HepG2 (cell line): Measurements from ENCODE around the gene CNNM1. TPM values are rescaled to one million over a fixed set of nuclear protein-coding genes. Genes with fewer than 3 reads are reported as not detected.
A peak's percentile ranks its signal among the peaks of the same experiment; 100 is the strongest.

Experiments used
- ATAC-seq: fragments of 200-7000 bp; cut with Tn5 transposase; 3 replicates; pipeline ENCODE4 v1.9.1; 2020; ENCODE audit warnings: mild to moderate bottlenecking, moderate library complexity
- BruUV-seq: library from RNA; stranded (reverse); fragments of 400-500 nt; replicated peaks from 2 replicates; lab custom pipeline; 2021; lab: Mats Ljungman, UMichigan
- CTCF ChIA-PET: fragments of 300-600 bp; formaldehyde crosslinking; extraction: SDS; loops from one replicate; lab custom pipeline; 2021; ENCODE audit warnings: low total read pairs, inconsistent platforms, low intra/inter-chr PET ratio; lab: Yijun Ruan, JAX
- POLR2A ChIA-PET: fragments of 350-600 bp; sonication (Branson Sonifier 250); formaldehyde crosslinking; loops from one replicate; lab custom pipeline; 2020; ENCODE audit warnings: antibody characterized with exemption, inconsistent platforms; lab: Yijun Ruan, JAX
- DNase-seq: peaks from one replicate; pipeline ENCODE4 v3.0.0-alpha.2; 2015; ENCODE audit warnings: low spot score
- FAIRE-seq: peaks from 3 replicates; lab custom pipeline; 2011; peaks lifted over from hg19 to GRCh38; lab: Jason Lieb, UNC
- H2AFZ ChIP-seq: one replicate; pipeline ENCODE4 v1.6.1; 2011; ENCODE audit warnings: low read length, inconsistent platforms
- H3K27ac ChIP-seq: fragments of 300-600 bp; 3 replicates; pipeline ENCODE4 v1.8.0; 2011; ENCODE audit warnings: mixed run types, mild to moderate bottlenecking, mixed read lengths, low read length, inconsistent platforms; ENCODE audit not compliant: insufficient read depth; ENCODE audit errors: extremely low read length
- H3K27me3 ChIP-seq, 2 experiments: fragments of 200-600 bp in 1 of 2; 2 replicates in 1 of 2; 3 replicates in 1 of 2; pipeline versions ENCODE4 v1.6.0 to v1.8.0; 2011; ENCODE audit warnings: low read length in 2 of 2, mild to moderate bottlenecking in 2 of 2, moderate library complexity in 2 of 2, inconsistent platforms in 1 of 2; ENCODE audit not compliant: insufficient read depth in 2 of 2, control insufficient read depth in 1 of 2
- H3K36me3 ChIP-seq, 2 experiments: fragments of 200-600 bp in 1 of 2; replicated peaks in 1 of 2; 2 replicates in 1 of 2; 3 replicates in 1 of 2; pipeline versions ENCODE4 v1.5.1 to v1.8.0; 2011; ENCODE audit warnings: low read length in 2 of 2, inconsistent platforms in 1 of 2; ENCODE audit not compliant: insufficient read depth in 2 of 2, control insufficient read depth in 1 of 2
- H3K4me1 ChIP-seq: 2 replicates; pipeline ENCODE4 v1.5.1; 2012; ENCODE audit warnings: low read length, inconsistent platforms; ENCODE audit not compliant: insufficient read depth
- H3K4me2 ChIP-seq: 2 replicates; pipeline ENCODE4 v1.6.0; 2011; ENCODE audit warnings: low read depth, low read length, inconsistent platforms
- H3K4me3 ChIP-seq, 3 experiments: fragments of 200-600 bp in 1 of 3; sonication (generic), shearing (Covaris generic) in 1 of 3; replicated peaks in 1 of 3; 2 replicates each; pipeline ENCODE4 v1.5.1; 2011 to 2016; ENCODE audit warnings: low read length in 3 of 3, inconsistent platforms in 2 of 3, low read depth in 2 of 3, mild to moderate bottlenecking in 2 of 3, control low read depth in 1 of 3, mixed read lengths in 1 of 3; ENCODE audit not compliant: insufficient read depth in 1 of 3
- H3K79me2 ChIP-seq: one replicate; pipeline ENCODE4 v1.6.1; 2011; ENCODE audit warnings: low read length, inconsistent platforms; ENCODE audit not compliant: insufficient read depth
- H3K9ac ChIP-seq: 2 replicates; pipeline ENCODE4 v1.6.0; 2011; ENCODE audit warnings: mild to moderate bottlenecking, low read depth, low read length, inconsistent platforms; ENCODE audit not compliant: insufficient read depth
- H3K9me3 ChIP-seq: 2 replicates; pipeline ENCODE4 v1.5.1; 2012; ENCODE audit warnings: mild to moderate bottlenecking, low read length
- H4K20me1 ChIP-seq: 2 replicates; pipeline ENCODE4 v1.6.0; 2011; ENCODE audit warnings: inconsistent platforms, mild to moderate bottlenecking, low read length, moderate library complexity; ENCODE audit not compliant: insufficient read depth
- FOSL1 ChIP-seq: sonication (generic); formaldehyde crosslinking; IDR thresholded peaks from 2 replicates; pipeline ENCODE4 v1.9.0; 2021; ENCODE audit warnings: missing genetic modification reagents, borderline replicate concordance
- GFI1 ChIP-seq: sonication (generic); formaldehyde crosslinking; IDR thresholded peaks from 2 replicates; pipeline ENCODE4 v1.5.0; 2020; ENCODE audit warnings: missing genetic modification reagents, mild to moderate bottlenecking, borderline replicate concordance
- IKZF1 ChIP-seq: fragments of 450-650 bp; IDR thresholded peaks from 2 replicates; pipeline ENCODE4 v1.7.1; 2016
- ISX ChIP-seq: sonication (generic); formaldehyde crosslinking; conservative IDR thresholded peaks from 2 replicates; pipeline ENCODE4 v1.5.0; 2020; ENCODE audit warnings: missing genetic modification reagents
- RFXAP ChIP-seq: sonication (generic); formaldehyde crosslinking; IDR thresholded peaks from 2 replicates; pipeline ENCODE4 v1.4.0; 2020; ENCODE audit warnings: missing genetic modification reagents, borderline replicate concordance
- SALL1 ChIP-seq: sonication (generic); formaldehyde crosslinking; IDR thresholded peaks from 2 replicates; pipeline ENCODE4 v1.8.0; 2022; ENCODE audit warnings: mild to moderate bottlenecking, missing genetic modification reagents
- SMARCC2 ChIP-seq: fragments of 450-650 bp; IDR thresholded peaks from 2 replicates; pipeline ENCODE4 v1.6.1; 2017; ENCODE audit warnings: antibody characterized with exemption, mild to moderate bottlenecking
- SOX13 ChIP-seq, 3 experiments: fragments of 450-650 bp in 1 of 3; sonication (generic) in 1 of 3; formaldehyde crosslinking in 1 of 3; IDR thresholded peaks in 2 of 3; conservative IDR thresholded peaks in 1 of 3; 2 replicates each; pipeline versions ENCODE4 v1.5.0 to v1.6.1; 2016 to 2020; ENCODE audit warnings: antibody characterized with exemption in 1 of 3, mild to moderate bottlenecking in 1 of 3, missing compliant biosample characterization in 1 of 3, missing genetic modification reagents in 1 of 3, moderate library complexity in 1 of 3
- SOX5 ChIP-seq: IDR thresholded peaks from 2 replicates; pipeline ENCODE4 v1.6.1; 2016; ENCODE audit warnings: borderline replicate concordance
- SOX6 ChIP-seq, 2 experiments: fragments of 450-650 bp in 1 of 2; sonication (generic) in 1 of 2; formaldehyde crosslinking in 1 of 2; IDR thresholded peaks; 2 replicates each; pipeline versions ENCODE4 v1.4.0 to v1.6.1; 2017 to 2020; ENCODE audit warnings: antibody characterized with exemption in 1 of 2, mild to moderate bottlenecking in 1 of 2, missing genetic modification reagents in 1 of 2
- TCF7 ChIP-seq: sonication (generic); IDR thresholded peaks from 2 replicates; pipeline ENCODE4 v1.6.1; 2016; ENCODE audit warnings: antibody characterized with exemption, low read depth
- ZNF263 ChIP-seq: sonication (generic); formaldehyde crosslinking; IDR thresholded peaks from 2 replicates; pipeline ENCODE4 v1.4.0; 2020; ENCODE audit warnings: missing genetic modification reagents
- ZNF335 ChIP-seq: sonication (generic); formaldehyde crosslinking; IDR thresholded peaks from 2 replicates; pipeline ENCODE4 v1.4.0; 2020; ENCODE audit warnings: missing genetic modification reagents
- ZNF460 ChIP-seq: sonication (generic); formaldehyde crosslinking; IDR thresholded peaks from 2 replicates; pipeline ENCODE4 v1.5.1; 2020; ENCODE audit warnings: missing genetic modification reagents, mild to moderate bottlenecking, borderline replicate concordance
- ZNF552 ChIP-seq: sonication (generic); formaldehyde crosslinking; IDR thresholded peaks from 2 replicates; pipeline ENCODE4 v1.9.0; 2022; ENCODE audit warnings: missing genetic modification reagents, mild to moderate bottlenecking, borderline replicate concordance
- ZNF569 ChIP-seq: sonication (generic); formaldehyde crosslinking; IDR thresholded peaks from 2 replicates; pipeline ENCODE4 v1.5.0; 2020; ENCODE audit warnings: mild to moderate bottlenecking, missing genetic modification reagents, moderate library complexity, borderline replicate concordance
- ZNF670 ChIP-seq: sonication (generic); formaldehyde crosslinking; IDR thresholded peaks from 2 replicates; pipeline ENCODE4 v1.8.0; 2022; ENCODE audit warnings: mild to moderate bottlenecking, missing genetic modification reagents, borderline replicate concordance
- WGBS: methylation state at CpG from one replicate; pipeline ENCODE4 v1.1.6; 2017; ENCODE audit warnings: low lambda C conversion rate; 5-methylcytosine and 5-hydroxymethylcytosine counted together
- in situ Hi-C: cut with HindIII; loops from 2 replicates; pipeline ENCODE4 v1.10.0; 2017; ENCODE audit warnings: low pct_unique_long_range_greater_than_20kb; ENCODE audit not compliant: extremely low pct_ligation_motif_present
- intact Hi-C: fragments of 100-400 bp; cut with micrococcal nuclease; formaldehyde crosslinking; loops from one replicate; pipeline ENCODE4 v1.10.0; 2022; ENCODE audit not compliant: unreplicated experiment
- polyA plus RNA-seq, 8 experiments: library from polyadenylated mRNA; depleted of rRNA in 3 of 8; stranded (reverse) in 7 of 8; unstranded in 1 of 8; fragments of >200 nt; fragmentation: Illumina TruSeq in 4 of 8; extraction: Trizol in 4 of 8; gene quantifications; 2 replicates each; pipeline versions ENCODE4 v1.2.1 to v1.2.3, GENCODE V29; 2011 to 2016; ENCODE audit warnings: low read depth in 4 of 8, missing spikeins in 1 of 8, mixed read lengths in 1 of 8; ENCODE audit not compliant: insufficient read depth in 1 of 8
- total RNA-seq, 5 experiments: library from RNA; depleted of rRNA; stranded (reverse); fragments of >200 nt; fragmentation: Illumina TruSeq; extraction: Trizol; gene quantifications; 2 replicates each; pipeline ENCODE4 v1.2.3, GENCODE V29; 2016; ENCODE audit warnings: low read depth in 1 of 5
- TF ChIP-seq, protein P1 (sequence below): sonication (generic); IDR thresholded peaks from 2 replicates; pipeline ENCODE4 v1.6.1; 2016; ENCODE audit warnings: low read depth, borderline replicate concordance
- TF ChIP-seq, protein P2 (sequence below): sonication (generic); formaldehyde crosslinking; IDR thresholded peaks from 2 replicates; pipeline ENCODE4 v1.5.0; 2020; ENCODE audit warnings: mild to moderate bottlenecking, low read depth, missing genetic modification reagents, borderline replicate concordance

CNNM1 gene
- total and polyA plus RNA-seq, 2 of the 13 experiments (the other 11 are each of a cell fraction or from before 2014, with no cell fraction given): 4.3 to 9.6 TPM

DNA sequence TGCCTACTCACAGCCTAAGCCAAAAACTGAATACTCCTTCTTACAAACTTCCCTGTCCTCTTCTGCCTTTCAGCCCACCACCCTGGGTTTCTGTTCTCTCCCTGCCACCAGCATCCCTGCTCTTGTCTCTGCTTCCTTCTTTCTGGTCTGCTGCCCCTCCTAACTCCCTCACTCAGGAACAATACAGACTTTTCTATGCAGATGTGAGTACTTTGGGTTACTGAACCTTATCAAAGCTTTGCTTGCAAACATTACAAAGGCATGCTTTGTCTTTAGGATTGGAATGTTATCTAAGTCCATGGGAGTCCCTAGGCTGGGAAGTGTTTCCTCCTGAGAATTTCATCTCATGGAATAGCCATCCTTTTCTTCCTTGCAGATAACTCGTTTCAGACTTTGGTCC is 28.9 kb downstream of the CNNM1 start:
- Histone ChIP-seq H3K27ac (no peak overlapping the region), H2AFZ (no peak overlapping the region), H3K9ac (no peak overlapping the region), H3K4me1 (peaks cover 15% of the 10 kb centered on the region), H3K4me2 (no peak overlapping the region), H3K79me2 (no peaks in the 10 kb centered on the region), H3K36me3 (0 out of 5 replicates have a peak, but pooled peaks cover 0 to 8% of the 10 kb centered on the region in 2 experiments), H3K27me3 (no peaks in the 10 kb centered on the region), H4K20me1 (no peaks in the 10 kb centered on the region), H3K9me3 (no peaks in the 10 kb centered on the region), H3K4me3 (no peak overlapping the region)
- DNase-seq (peak; percentile 71), ATAC-seq (peak; percentile 77), FAIRE-seq (peak; percentile 54)
- in situ Hi-C loops: no loop called here
- ChIA-PET POLR2A (no interaction called here), CTCF (no interaction called here)
- TF ChIP-seq SALL1 (CRISPR knock-in tag) (no peak), RFXAP (CRISPR knock-in tag) (no peak), ZNF335 (no peak), ZNF460 (CRISPR knock-in tag) (no peak), ZNF670 (no peak), IKZF1 (no peak), ZNF552 (CRISPR knock-in tag) (no peak), FOSL1 (CRISPR knock-in tag) (no peak), ZNF263 (CRISPR knock-in tag) (no peak), TCF7 (no peak), SOX6 (IDR thresholded peaks at IDR 0.05) (no peak), SOX6 (CRISPR knock-in tag; IDR thresholded peaks at IDR 0.05) (peak; percentile 55), ZNF569 (CRISPR knock-in tag) (no peak), SOX13 (IDR thresholded peaks at IDR 0.05) (no peak), SOX13 (CRISPR knock-in tag; conservative IDR thresholded peaks at IDR 0.05 in 1 of 2, IDR thresholded peaks at IDR 0.05 in 1 of 2) (peak in 1 of 2 experiments; percentile 85; a peak in 2 of 4 replicates), SMARCC2 (no peak), SOX5 (CRISPR knock-in tag) (peak; percentile 80; the same call in 1 of the 2 replicates), ISX (no peak), GFI1 (CRISPR knock-in tag) (no peak)
- TF ChIP-seq, protein P1, sequence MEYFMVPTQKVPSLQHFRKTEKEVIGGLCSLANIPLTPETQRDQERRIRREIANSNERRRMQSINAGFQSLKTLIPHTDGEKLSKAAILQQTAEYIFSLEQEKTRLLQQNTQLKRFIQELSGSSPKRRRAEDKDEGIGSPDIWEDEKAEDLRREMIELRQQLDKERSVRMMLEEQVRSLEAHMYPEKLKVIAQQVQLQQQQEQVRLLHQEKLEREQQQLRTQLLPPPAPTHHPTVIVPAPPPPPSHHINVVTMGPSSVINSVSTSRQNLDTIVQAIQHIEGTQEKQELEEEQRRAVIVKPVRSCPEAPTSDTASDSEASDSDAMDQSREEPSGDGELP: no peak
- TF ChIP-seq, protein P2, sequence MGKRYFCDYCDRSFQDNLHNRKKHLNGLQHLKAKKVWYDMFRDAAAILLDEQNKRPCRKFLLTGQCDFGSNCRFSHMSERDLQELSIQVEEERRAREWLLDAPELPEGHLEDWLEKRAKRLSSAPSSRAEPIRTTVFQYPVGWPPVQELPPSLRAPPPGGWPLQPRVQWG (CRISPR knock-in tag): no peak
- intact Hi-C loops: no loop called here
- no TSS peak for BruUV-seq
- WGBS: 24% methylated on average over 1 of the region's 1 CpG
